GM18520 (cell line): Measurements from ENCODE around the gene MOGAT2.
"Not testable (repeated sequence)": the region's sequence is repeated elsewhere in the genome, so short reads cannot be mapped to it uniquely, and the experiment has no call there.

Experiments
- ATAC-seq: cut with Tn5 transposase; IDR thresholded peaks from one replicate; pipeline ENCODE4 v1.9.1; 2021; ENCODE audit not compliant: unreplicated experiment

MOGAT2 gene

GRCh38 chr11:75717608-75718418 is at the start of gene MOGAT2:
Gene MOGAT2 (plus strand): TSS chr11:75717838. CDS start chr11:75717889, 51 bp downstream.
- ATAC-seq, result no peak

GRCh38 chr11:75668451-75669297 is 49.0 kb upstream of the MOGAT2 start, which contains the start of gene MAP6:
Gene MAP6 (minus strand): TSS chr11:75669038. CDS start chr11:75668369, 669 bp downstream.
- ATAC-seq, result no peak

DNA sequence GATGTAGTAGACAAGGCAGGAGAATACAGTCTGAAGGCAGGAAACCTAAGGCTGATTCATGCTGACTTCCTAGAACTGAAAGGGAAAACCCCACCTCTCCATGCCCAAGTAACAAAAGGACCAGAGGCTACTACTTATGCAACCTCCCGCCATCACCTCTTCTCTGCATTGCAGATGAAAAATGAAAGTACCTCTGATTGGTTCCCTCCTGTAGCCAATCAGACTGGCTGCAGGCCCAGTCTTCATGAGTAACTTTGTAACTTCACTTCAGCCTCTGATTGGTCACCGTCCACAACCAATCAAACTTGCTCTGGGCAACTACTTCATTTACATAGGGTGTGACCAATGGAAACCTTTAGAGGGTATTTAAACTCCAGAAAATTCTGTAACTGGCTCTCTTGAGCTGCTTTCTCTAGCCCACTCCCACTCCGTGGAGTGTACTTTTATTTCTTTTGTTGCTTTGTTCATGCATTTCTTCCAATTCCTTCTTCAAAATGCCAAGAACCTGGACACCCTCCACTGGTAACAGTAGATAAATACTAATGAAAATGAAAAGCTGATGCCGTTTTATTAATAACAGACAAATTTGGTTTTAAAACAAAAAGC is 43.6 kb upstream of the MOGAT2 start:
- ATAC-seq, result no peak

DNA sequence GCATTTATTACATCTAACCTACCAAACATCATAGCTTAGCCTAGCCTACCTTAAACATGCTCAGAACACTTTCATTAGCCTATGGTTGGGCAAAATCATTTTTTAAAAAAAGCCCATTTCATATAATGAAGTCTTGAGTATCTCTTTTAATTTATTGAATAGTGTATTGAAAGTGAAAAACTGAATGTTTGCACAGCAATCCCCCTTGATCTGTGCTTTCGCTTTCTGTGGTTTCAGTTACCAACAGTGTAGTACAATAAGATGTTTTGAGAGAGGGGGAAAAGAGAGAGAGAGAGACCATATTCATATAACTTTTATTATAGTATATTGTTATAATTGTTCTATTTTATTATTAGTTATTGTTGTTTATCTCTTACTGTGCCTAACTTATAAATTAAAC is 40.4 kb upstream of the MOGAT2 start:
- no peak for ATAC-seq

DNA sequence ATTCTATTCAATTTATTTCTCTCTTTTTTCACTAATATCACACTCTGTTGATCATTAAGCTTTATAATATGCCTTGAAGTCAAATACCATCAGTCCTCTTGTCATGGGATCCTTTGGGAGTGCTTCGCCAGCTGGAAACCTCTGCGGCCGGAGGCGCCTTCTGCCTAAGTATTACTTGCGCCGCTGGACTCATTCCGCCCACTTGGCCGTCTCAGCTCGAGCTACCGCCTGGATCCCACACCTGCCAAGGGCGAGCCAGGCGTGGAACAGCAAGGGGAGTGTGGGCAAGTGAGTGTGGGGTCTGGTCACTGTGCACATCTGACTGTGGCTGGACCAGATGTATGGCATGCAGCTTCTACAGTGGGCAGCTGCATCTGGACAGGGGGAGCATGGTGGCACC is 39.7 kb upstream of the MOGAT2 start:
- ATAC-seq, result no peak

DNA sequence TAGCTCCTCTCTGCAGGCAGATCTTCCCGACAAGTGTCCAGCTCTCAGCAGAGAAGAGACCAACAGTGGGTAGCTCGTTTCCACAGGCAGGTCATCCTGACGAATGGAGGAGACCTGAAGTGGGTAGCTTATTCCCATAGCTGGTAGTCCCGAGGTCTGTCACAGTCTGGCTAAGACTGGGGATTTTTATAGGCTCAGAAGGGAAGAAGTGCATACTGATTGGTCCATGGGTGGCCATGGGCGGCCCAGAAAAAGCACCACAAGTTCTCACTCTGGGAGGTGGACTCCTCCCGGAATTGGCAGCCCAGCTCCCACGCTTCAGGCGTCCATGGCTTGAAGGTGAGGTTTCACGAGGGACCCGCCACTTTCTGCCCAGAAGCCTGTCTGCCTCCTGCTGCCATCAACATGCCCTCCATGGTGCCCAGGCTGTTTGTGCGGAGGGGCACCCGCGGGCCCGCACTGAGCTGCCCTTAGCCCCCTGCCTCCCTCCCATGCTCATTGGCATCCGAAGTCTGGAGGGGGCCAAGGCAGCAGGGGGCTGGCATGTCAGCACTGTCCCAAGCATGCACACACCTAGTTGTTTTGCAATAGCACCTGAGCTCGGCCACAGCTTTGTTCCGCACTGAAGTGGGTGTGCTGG is 38.9 kb upstream of the MOGAT2 start:
- no peak for ATAC-seq

DNA sequence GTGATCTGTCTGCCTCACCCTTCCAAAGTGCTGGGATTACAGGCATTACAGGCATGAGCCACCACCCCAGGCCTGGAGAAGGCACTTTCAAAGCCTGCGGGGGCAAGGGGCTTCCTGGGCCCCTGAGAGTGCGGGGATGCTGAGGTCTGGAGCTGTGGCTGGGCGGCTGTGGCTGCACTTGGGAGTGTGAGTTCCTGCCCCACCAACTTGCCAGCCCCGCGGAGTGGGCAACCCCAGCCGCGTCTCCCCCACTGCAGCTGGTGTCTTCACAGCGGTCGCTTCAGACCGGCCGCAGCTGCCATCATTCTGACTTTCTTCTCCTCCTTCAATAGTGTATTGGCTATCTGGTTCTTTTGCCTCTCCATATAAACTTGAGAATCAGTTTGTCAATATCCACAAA is 38.1 kb upstream of the MOGAT2 start:
- no peak for ATAC-seq

GRCh38 chr11:75683856-75684255 is 33.8 kb upstream of the MOGAT2 start:
- ATAC-seq, result not testable (repeated sequence)

DNA sequence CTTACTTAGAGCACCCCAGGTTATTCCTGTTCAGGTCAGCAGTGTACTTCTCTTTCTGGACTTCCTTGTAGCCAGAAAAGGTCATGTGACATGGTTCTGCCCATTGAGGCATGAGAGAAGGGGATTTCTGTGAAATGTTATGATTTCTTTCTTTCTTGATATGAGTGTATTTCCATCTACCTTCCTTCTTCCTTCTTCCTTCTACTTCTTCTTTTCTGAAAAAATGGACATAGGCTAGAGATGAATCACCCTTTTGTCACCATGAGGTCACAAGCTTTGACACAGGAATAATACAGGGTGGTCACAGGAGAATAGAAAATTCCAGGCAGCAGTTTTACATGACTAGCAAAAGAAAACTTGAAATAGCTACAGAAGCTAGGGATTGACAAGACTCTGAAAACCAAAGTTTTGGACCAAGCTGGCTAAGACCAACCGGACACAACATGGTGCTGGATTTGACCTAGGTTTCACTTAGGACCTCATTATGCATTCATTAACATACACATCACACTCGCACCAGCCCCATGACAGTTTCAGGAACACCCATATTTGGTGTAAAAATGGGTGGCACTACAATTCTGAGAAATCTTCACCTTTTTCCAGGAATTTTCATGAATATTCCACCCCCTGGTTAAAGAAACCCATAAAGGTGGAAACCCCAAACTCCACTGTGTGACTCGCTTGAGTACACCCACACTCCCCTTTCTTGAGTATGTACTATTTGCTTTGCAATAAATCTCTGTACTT is 27.6 kb upstream of the MOGAT2 start:
- ATAC-seq, result no peak

DNA sequence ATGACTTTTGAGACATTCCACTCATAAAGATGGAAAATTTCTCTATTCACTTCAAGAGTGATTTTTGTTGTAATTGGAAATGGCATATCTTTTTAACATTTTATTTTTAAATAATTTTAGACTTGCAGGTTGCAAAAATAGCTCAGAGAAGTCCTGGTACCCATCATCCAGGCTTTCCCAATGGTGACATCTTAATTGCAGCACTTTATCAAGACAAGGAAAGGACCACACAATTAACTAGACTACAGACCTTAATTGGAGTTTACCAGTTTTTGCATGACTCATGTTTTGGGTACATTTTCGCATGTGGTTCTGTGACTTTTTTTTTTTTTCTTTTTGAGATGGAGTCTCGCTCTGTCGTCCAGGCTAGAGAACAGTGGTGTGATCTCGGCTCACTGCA is 25.8 kb upstream of the MOGAT2 start:
- ATAC-seq, result no peak

GRCh38 chr11:75697906-75698581 is 19.6 kb upstream of the MOGAT2 start:
- ATAC-seq, result no peak

DNA sequence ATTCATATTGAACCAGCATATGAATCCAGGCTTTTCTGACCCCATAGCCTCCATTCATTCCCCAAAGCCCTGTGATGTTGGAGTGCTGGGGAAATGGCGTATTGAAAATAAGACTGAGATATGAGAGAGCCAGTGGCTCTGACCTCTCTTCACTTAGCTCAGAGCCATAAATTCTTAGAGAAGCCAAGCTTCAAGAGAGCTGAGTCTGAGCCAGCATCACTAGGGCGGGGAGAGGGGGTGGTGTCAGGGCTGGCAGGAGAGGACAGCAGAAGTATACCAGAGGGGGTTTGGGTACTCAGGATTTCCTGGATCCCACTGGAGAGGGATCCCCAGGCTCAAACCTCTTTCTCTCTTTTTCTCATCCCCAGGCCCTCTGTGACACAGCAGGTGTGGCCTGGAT is 16.7 kb upstream of the MOGAT2 start:
- ATAC-seq, result no peak

DNA sequence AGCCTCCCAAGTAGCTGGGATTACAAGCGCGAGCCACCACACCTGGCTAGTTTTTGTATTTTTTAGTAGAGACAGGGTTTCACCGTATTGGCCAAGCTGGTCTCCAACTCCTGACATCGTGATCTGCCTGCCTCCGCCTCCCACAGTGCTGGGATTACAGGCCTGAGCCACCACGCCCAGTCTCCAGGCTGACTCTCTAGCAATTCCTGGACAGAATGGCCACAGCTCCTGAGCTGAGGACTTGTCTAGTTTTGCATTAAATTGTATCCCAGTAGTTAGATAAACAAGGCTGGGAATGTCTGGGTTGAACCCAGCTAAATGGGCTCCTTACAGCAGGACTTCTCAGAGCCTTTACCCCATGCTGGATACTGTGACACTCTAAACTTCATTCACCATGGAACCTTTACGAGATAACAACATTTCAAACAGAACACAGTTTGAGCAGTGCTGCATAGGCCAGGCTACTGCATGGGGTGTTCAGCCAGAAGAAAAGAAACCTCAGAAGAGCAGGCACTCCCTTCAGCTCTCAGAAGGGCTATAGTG is 13.9 kb upstream of the MOGAT2 start:
- ATAC-seq, result no peak

DNA sequence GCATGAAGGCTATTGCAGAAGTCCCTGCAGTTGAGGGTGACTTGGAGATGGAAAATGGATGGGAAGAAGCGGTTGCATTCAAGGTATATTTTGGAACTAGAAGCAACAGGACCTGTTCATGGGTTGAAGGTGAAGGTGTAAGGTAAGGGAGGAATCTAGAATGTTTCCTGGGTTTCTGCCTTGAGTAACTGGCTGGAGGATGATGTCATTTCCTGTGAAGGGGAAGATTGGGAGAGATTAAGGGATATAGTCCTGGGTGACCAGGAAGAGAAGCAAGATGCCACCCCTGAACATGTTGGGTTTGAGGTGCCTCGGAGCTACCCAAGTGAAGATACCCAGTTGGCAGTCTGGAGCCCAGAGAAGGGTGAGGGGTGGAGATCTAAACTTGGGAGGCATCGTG is 12.1 kb upstream of the MOGAT2 start:
- no peak for ATAC-seq

GRCh38 chr11:75706260-75706729 is 11.3 kb upstream of the MOGAT2 start:
- ATAC-seq, result no peak

DNA sequence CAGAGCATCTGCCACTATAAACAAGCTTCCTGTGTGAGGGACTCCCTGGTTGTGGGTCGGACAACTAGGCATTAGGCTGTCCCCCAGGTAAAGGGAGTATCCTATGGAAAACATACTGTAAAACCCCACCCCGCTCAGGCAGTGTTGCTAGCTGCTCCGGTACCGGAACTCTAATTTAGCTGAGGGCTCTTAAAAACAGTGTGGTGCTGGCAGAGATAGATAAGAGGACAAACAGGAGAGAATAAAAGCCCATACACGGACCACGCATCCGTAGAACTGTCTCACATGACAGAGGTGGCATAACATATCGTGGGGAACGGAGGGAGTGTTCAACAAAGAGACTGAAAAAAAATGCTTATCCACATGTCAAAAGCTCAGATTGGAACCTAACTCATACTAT is 3.4 kb upstream of the MOGAT2 start:
- no peak for ATAC-seq

DNA sequence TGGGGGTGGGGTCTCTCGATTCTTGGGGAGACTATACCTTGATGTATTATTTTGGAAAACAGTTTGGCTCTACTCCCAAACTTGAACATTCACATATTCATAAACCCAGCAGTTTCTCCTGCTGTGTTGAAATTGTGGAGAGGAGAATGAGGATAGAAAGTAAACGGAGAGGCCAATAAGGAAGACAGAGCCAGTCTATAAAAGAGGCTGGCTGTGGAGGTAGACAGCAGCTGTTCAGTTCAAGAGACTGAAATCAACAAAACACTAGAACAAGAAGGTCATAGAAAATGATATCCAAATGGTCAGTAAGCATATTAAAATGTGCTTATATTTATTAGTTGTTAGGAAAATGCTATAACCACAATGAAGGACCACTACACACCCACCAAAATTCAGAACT is 1.9 kb upstream of the MOGAT2 start:
- ATAC-seq, result no peak

DNA sequence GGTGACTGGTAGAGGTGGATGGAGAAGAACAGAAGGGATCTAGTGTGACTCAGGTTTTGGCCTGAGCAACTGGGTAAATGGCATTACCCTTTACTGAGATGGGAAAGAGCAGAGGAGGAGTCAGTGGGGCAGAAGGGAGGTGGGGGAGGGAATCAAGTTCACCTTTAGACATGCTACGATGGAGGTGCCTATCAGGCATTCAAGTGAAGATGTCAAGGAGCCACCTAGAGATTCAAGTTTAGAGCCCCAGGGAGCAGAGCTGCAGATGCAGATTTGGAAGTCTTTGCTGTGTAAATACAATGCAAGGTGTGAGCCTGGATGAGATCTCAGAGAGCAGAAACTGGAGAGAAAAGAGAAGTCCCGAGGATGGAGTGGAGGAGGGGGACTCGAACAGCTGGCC is 979 bp upstream of the MOGAT2 start:
- ATAC-seq, result no peak
